VCaP (cell line): ENCODE results near the gene ZDHHC14.

Source experiments
- H3K27ac ChIP-seq: fragments of 450-650 bp; 2 replicates; pipeline ENCODE4 v1.5.1; 2017
- CTCF ChIP-seq: fragments of 450-650 bp; conservative IDR thresholded peaks from 2 replicates; pipeline ENCODE4 v1.5.1; 2017; ENCODE audit warnings: mild to moderate bottlenecking, moderate library complexity

Gene ZDHHC14

GRCh38 chr6:157481865-157482249 is 100.9 kb downstream of the ZDHHC14 start:
- no peak for TF ChIP-seq CTCF
- no peak overlapping the region for H3K27ac ChIP-seq

GRCh38 chr6:157483770-157484169 is 102.8 kb downstream of the ZDHHC14 start:
- no peak overlapping the region for H3K27ac ChIP-seq
- no peak for TF ChIP-seq CTCF

GRCh38 chr6:157484181-157484580 is 103.2 kb downstream of the ZDHHC14 start:
- no peak for TF ChIP-seq CTCF

GRCh38 chr6:157486572-157486971 is 105.6 kb downstream of the ZDHHC14 start:
- no peak for TF ChIP-seq CTCF

More at GRCh38 chr6:157484181-157484580, 103.2 kb downstream of the ZDHHC14 start:
- no peak overlapping the region for H3K27ac ChIP-seq

GRCh38 chr6:157487110-157487773 is 106.3 kb downstream of the ZDHHC14 start:
- no peak for TF ChIP-seq CTCF
- no peak overlapping the region for H3K27ac ChIP-seq

More at GRCh38 chr6:157486572-157486971, 105.6 kb downstream of the ZDHHC14 start:
- no peak overlapping the region for H3K27ac ChIP-seq

- TF ChIP-seq CTCF: no peak
- peak overlapping the region; percentile 49 for H3K27ac ChIP-seq
These were observed 107.1 kb downstream of the ZDHHC14 start for GRCh38 chr6:157488058-157488457.

- H3K27ac ChIP-seq: peak overlapping the region; percentile 49
- TF ChIP-seq CTCF: no peak
These were observed 107.7 kb downstream of the ZDHHC14 start for GRCh38 chr6:157488716-157489118.
